ENCODE measurements around the gene LRP5.

DNA sequence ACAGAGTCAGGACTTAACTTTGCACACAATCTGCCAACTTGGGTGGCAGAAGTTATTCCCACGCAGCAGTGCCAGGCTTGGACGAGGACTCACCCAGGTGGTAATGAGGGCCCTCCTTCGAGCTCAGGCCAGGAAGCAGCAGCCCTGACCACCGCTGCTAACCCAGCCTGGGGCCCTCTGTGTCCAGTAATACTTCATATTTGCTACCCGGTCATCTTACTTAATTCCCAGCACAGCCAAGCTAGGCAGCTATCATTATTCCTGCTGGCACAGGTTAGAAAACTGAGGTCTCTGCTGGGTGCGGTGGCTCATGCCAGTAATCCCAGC, 15.4 kb upstream of the LRP5 start:
- TF ChIP-seq, protein P1, sequence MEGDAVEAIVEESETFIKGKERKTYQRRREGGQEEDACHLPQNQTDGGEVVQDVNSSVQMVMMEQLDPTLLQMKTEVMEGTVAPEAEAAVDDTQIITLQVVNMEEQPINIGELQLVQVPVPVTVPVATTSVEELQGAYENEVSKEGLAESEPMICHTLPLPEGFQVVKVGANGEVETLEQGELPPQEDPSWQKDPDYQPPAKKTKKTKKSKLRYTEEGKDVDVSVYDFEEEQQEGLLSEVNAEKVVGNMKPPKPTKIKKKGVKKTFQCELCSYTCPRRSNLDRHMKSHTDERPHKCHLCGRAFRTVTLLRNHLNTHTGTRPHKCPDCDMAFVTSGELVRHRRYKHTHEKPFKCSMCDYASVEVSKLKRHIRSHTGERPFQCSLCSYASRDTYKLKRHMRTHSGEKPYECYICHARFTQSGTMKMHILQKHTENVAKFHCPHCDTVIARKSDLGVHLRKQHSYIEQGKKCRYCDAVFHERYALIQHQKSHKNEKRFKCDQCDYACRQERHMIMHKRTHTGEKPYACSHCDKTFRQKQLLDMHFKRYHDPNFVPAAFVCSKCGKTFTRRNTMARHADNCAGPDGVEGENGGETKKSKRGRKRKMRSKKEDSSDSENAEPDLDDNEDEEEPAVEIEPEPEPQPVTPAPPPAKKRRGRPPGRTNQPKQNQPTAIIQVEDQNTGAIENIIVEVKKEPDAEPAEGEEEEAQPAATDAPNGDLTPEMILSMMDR (IDR thresholded peaks at IDR 0.05; ENCODE audit: low read depth, low read length), result no peak
- TF ChIP-seq MYC (IDR thresholded peaks at IDR 0.05; ENCODE audit: low read depth, low read length) (no peak), POLR2A (IDR thresholded peaks at IDR 0.05; ENCODE audit: extremely low read depth, insufficient read length) (no peak)
